Ectodermal cell (in vitro differentiated cells): Measurements from ENCODE around the gene STX5.
"Not testable (repeated sequence)": the region's sequence is repeated elsewhere in the genome, so short reads cannot be mapped to it uniquely, and the experiment has no call there.

Source experiments
- H3K27ac ChIP-seq: 2 replicates; pipeline ENCODE4 v1.7.0; 2013; ENCODE audit warnings: mild to moderate bottlenecking, low read depth, low read length; ENCODE audit not compliant: insufficient read depth, poor library complexity, severe bottlenecking
- H3K27me3 ChIP-seq: 2 replicates; pipeline ENCODE4 v1.7.0; 2013; ENCODE audit warnings: mild to moderate bottlenecking, low read length; ENCODE audit not compliant: insufficient read depth, control insufficient read depth, poor library complexity, severe bottlenecking
- H3K36me3 ChIP-seq: one replicate; pipeline ENCODE4 v1.7.0; 2013; ENCODE audit warnings: low read length; ENCODE audit not compliant: control insufficient read depth, insufficient read depth
- H3K4me1 ChIP-seq: one replicate; pipeline ENCODE4 v1.7.0; 2013; ENCODE audit warnings: low read length; ENCODE audit not compliant: control insufficient read depth, insufficient read depth
- H3K4me3 ChIP-seq: 2 replicates; pipeline ENCODE4 v1.7.0; 2013; ENCODE audit warnings: low read depth, low read length, control low read depth; ENCODE audit not compliant: insufficient read depth
- H3K9me3 ChIP-seq: 2 replicates; pipeline ENCODE4 v1.7.0; 2013; ENCODE audit warnings: mild to moderate bottlenecking, low read length, moderate library complexity; ENCODE audit not compliant: control insufficient read depth
- WGBS, 2 experiments: methylation state at CpG; one replicate each; pipeline ENCODE4 v1.1.7; 2013; ENCODE audit warnings: missing lambda C conversion rate in 2 of 2; 5-methylcytosine and 5-hydroxymethylcytosine counted together

STX5 gene

GRCh38 chr11:62863687-62864335 is 32.0 kb upstream of the STX5 start:
- no peaks in the 10 kb centered on the region for H3K27me3 ChIP-seq
- H3K4me3 ChIP-seq: no peak overlapping the region
- peaks cover 7% of the 10 kb centered on the region for H3K4me1 ChIP-seq
- WGBS, 2 experiments: 95% methylated on average over 3 to 4 of the region's 4 CpGs
- H3K27ac ChIP-seq: no peak overlapping the region
- H3K36me3 ChIP-seq: peaks cover 5% of the 10 kb centered on the region
- no peaks in the 10 kb centered on the region for H3K9me3 ChIP-seq

- not testable (repeated sequence) for H3K36me3 ChIP-seq, H3K27ac ChIP-seq, H3K4me3 ChIP-seq, H3K9me3 ChIP-seq, H3K27me3 ChIP-seq
- WGBS, 2 experiments: 84% methylated on average over 16 of the region's 16 CpGs
- peaks cover 15% of the 10 kb centered on the region for H3K4me1 ChIP-seq
Observed at GRCh38 chr11:62861564-62862192, 29.8 kb upstream of the STX5 start.

DNA sequence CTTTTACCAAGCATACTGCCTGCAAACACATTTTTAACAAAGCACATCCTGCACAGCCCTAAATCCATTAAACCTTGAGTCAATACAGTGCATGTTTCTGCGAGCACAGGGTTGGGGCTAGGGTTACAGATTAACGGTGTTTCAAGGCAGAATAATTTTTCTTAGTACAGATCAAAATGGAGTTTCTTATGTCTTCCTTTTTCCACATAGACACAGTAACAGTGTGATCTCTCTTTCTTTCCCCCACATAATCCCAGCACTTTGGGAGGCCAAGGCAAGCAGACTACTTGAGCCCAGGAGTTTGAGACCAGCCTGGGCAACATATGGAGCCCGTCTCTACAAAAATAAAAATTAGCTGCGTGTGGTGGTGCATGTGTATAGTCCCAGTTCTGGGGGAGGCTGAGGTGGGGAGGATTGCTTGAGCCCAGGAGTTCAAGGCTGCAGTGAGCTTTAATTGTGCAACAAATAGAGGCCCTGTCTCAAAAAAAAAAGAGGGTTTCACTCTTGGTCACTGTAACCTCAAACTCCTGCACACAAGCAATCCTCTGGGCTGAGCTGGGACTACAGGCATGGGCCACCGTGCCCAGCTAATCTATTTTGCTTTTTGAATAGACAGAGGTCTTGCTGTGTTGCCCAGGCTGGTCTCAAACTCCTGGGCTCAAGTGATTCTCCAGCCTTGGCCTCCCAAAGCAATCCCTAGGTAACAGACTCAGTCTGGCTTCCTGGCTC is 29.1 kb upstream of the STX5 start:
- Histone ChIP-seq H3K9me3 (no peaks in the 10 kb centered on the region), H3K27ac (no peak overlapping the region), H3K4me1 (peaks cover 15% of the 10 kb centered on the region), H3K27me3 (no peaks in the 10 kb centered on the region), H3K36me3 (no peaks in the 10 kb centered on the region), H3K4me3 (no peak overlapping the region)
- WGBS, 2 experiments: 89 to 94% methylated on average over 5 of the region's 5 CpGs

- H3K9me3 ChIP-seq, H3K36me3 ChIP-seq, H3K4me3 ChIP-seq, H3K27me3 ChIP-seq: not testable (repeated sequence)
- Histone ChIP-seq H3K27ac (peak overlapping the region; percentile 17), H3K4me1 (peaks cover 15% of the 10 kb centered on the region)
- 76 to 93% methylated on average over 6 to 8 of the region's 8 CpGs for WGBS, 2 experiments
Observed at GRCh38 chr11:62859281-62859703, 27.4 kb upstream of the STX5 start.

- H3K9me3 ChIP-seq: no peaks in the 10 kb centered on the region
- H3K27me3 ChIP-seq: no peaks in the 10 kb centered on the region
- H3K36me3 ChIP-seq: peaks cover 19% of the 10 kb centered on the region
- H3K4me1 ChIP-seq: peaks cover 20% of the 10 kb centered on the region
- peak overlapping the region; percentile 98 for H3K4me3 ChIP-seq
- 24 to 28% methylated on average over 7 of the region's 7 CpGs for WGBS, 2 experiments
- no peak overlapping the region for H3K27ac ChIP-seq
Observed at GRCh38 chr11:62858201-62858600, 26.4 kb upstream of the STX5 start.

DNA sequence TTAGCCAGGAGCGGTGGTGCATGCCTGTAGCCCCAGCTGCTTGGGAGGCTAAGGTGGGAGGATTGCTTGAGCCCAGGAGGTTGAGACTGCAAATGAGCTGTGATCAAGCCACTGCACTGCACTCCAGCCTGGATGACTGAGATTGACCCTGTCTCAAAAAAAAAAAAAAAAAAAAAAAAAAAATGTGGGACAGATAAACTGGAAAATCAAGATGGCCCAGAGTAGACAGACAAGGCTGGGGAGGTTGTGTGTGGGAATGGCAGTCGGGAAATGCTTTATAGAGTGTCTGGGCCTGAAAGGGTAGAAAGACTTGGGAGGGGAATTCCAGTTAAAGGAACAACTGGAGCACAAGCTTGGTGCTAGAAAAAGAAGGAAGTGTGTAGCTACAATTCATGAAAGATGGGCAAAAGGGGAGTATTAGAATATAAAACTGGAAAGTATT is 25.7 kb upstream of the STX5 start:
- Histone ChIP-seq H3K4me1 (peaks cover 25% of the 10 kb centered on the region), H3K4me3 (peak overlapping the region; percentile 98), H3K27ac (no peak overlapping the region), H3K9me3 (no peaks in the 10 kb centered on the region), H3K27me3 (no peaks in the 10 kb centered on the region), H3K36me3 (peaks cover 26% of the 10 kb centered on the region)
- 18 to 33% methylated on average over 2 of the region's 2 CpGs for WGBS, 2 experiments

DNA sequence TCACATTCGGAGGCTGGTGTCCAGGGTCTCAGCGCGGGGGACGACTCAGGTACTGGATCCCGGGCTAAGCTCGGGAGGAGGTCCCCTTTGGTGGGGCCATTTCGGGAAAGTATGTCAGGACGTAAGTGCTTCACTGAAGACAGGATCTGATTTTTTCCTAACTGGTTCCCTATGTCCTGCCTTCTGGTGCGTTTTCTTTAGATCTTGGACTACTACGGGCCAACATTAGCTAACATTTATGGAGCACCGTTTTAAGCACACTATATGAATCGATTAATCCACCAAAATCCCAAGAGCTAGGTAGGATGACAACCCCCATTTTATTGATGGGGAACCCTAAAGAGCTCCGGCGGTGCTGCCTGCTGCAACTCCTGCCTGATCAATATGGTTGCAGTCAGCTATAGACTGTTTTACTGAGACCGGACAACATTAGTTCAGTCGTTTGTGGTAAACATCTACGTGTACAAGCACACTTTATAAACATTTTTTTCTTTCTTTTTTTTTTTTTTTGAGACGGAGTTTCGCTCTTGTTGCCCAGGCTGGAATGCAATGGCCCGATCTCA is 24.6 kb upstream of the STX5 start:
- WGBS, 2 experiments: 0% methylated on average over 20 of the region's 20 CpGs
- Histone ChIP-seq H3K4me1 (peaks cover 21% of the 10 kb centered on the region), H3K36me3 (peaks cover 34% of the 10 kb centered on the region), H3K9me3 (no peaks in the 10 kb centered on the region), H3K27me3 (no peaks in the 10 kb centered on the region), H3K4me3 (peak overlapping the region; percentile 98), H3K27ac (peak overlapping the region; percentile 90)

DNA sequence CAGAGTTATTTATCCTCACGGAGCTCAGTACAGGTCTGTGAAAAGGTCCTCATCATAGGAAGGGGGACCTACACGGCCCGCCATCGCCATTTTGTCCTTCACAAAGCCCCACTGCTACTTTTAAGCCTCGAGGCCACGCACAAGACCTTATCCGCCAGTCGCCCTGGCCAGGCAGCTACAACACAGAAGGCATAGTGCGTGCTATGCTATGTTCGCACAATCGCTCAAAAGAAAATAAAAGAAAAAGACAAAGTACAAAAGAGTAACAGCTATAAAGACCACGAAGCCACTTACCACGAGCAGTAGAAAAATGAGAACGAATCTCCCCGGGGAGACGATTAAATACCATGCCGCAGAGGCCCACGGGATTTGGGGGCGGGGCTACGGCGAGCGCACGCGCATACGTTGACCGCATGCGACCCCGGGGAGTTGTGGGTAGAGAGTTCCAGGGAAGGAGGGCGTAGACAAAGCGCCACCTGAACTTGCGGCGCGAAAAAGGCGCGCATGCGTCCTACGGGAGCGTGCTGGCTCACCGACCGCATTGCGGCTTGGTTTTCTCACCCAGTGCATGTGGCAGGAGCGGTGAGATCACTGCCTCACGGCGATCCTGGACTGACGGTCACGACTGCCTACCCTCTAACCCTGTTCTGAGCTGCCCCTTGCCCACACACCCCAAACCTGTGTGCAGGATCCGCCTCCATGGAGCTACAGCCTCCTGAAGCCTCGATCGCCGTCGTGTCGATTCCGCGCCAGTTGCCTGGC is 23.9 kb upstream of the STX5 start:
- no peaks in the 10 kb centered on the region for H3K27me3 ChIP-seq
- WGBS, 2 experiments: 0% methylated on average over 54 of the region's 54 CpGs
- H3K36me3 ChIP-seq: peaks cover 34% of the 10 kb centered on the region
- H3K9me3 ChIP-seq: no peaks in the 10 kb centered on the region
- H3K27ac ChIP-seq: peak overlapping the region; percentile 90
- H3K4me1 ChIP-seq: peaks cover 21% of the 10 kb centered on the region
- peak overlapping the region; percentile 98 for H3K4me3 ChIP-seq

DNA sequence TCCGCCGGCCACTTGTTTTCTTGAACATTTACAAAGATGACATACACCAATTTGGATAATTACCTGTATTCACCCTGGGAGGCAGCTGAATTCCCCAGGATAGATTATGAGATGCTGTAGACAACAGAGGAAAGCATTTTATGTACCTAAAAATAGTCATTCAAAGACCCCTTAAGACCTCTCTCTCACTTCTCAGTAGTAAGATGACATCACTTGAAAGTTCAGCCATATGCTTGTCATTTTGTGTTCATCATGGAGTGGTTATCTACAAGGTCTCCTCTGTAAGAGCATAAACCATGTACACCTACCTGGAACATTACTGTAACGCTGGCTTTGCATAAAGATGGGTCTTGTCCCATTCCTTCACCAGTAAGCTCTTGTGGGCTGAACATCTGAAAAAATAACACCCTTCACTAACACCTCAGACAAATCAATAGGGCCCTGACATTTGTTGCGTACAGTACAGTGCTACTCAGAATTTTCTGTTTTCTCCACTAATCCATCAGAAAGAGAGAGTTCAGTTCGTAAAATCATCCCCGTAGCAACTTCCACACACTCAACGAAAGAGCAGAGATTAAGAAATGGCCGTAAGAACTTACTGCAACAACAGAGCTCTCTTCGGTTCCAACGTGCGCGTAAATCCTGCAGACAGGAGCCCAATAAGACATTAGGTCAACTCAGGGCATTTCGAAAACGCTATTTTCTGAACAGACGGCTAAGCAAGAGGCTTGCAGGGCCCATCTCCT is 23.1 kb upstream of the STX5 start:
- Histone ChIP-seq H3K27me3 (no peaks in the 10 kb centered on the region), H3K27ac (peak overlapping the region; percentile 85), H3K9me3 (no peaks in the 10 kb centered on the region), H3K4me1 (peaks cover 21% of the 10 kb centered on the region), H3K4me3 (peak overlapping the region; percentile 98), H3K36me3 (peaks cover 34% of the 10 kb centered on the region)
- 0% methylated on average over 15 of the region's 15 CpGs for WGBS, 2 experiments
